BE2C (cell line): ENCODE results near the gene NAA10.

Experiments used
- DNase-seq: peaks from one replicate; pipeline ENCODE4 v3.0.0-alpha.2; 2020
- H3K27me3 ChIP-seq: fragments of 250-450 bp; sonication (Bioruptor Pico); 2 replicates; pipeline ENCODE4 v1.5.1; 2020; ENCODE audit warnings: mild to moderate bottlenecking
- H3K36me3 ChIP-seq: fragments of 250-450 bp; sonication (Bioruptor Pico); 2 replicates; pipeline ENCODE4 v1.5.1; 2020; ENCODE audit warnings: mild to moderate bottlenecking
- H3K4me1 ChIP-seq: fragments of 250-450 bp; sonication (Bioruptor Pico); 2 replicates; pipeline ENCODE4 v1.5.1; 2020
- H3K4me3 ChIP-seq: 2 replicates; pipeline ENCODE4 v1.5.1; 2011; ENCODE audit warnings: low read depth, low read length
- H3K9me3 ChIP-seq: fragments of 250-450 bp; sonication (Bioruptor Pico); 2 replicates; pipeline ENCODE4 v1.5.1; 2020
- CTCF ChIP-seq: IDR thresholded peaks from 2 replicates; pipeline ENCODE4 v1.5.1; 2012; ENCODE audit warnings: mild to moderate bottlenecking, low read depth, low read length

The NAA10 gene

GRCh38 chrX:153974003-153974725, 39.3 kb upstream of the NAA10 start:
- H3K4me3 ChIP-seq = no peak overlapping the region; the same call in 1 of the 2 replicates
- TF ChIP-seq CTCF = no peak
- no peak for DNase-seq
- H3K36me3 ChIP-seq = peaks cover 9% of the 10 kb centered on the region
- H3K4me1 ChIP-seq = peaks cover 7% of the 10 kb centered on the region
- no peaks in the 10 kb centered on the region for H3K9me3 ChIP-seq
- H3K27me3 ChIP-seq = no peaks in the 10 kb centered on the region

- DNase-seq = peak; percentile 54
- no peak for TF ChIP-seq CTCF
- Histone ChIP-seq H3K4me3 (peak overlapping the region; percentile 56), H3K4me1 (peaks cover 7% of the 10 kb centered on the region), H3K36me3 (peaks cover 14% of the 10 kb centered on the region), H3K27me3 (no peaks in the 10 kb centered on the region), H3K9me3 (no peaks in the 10 kb centered on the region)
Observed at GRCh38 chrX:153973127-153974002, 38.5 kb upstream of the NAA10 start.

GRCh38 chrX:153972368-153973126, 37.7 kb upstream of the NAA10 start, which contains the start of gene TMEM187:
TSS of gene TMEM187 (plus strand) at chrX:153972754. CDS start at chrX:153982063, 9,309 bp downstream.
- H3K4me3 ChIP-seq = peak within 1 kb of the TSS; percentile 93
- H3K27me3 ChIP-seq = no peaks in the 10 kb centered on the region
- peaks cover 23% of the 10 kb centered on the region for H3K36me3 ChIP-seq
- DNase-seq = peak; percentile 92
- H3K4me1 ChIP-seq = peaks cover 7% of the 10 kb centered on the region
- TF ChIP-seq CTCF = no peak
- no peaks in the 10 kb centered on the region for H3K9me3 ChIP-seq

- no peaks in the 10 kb centered on the region for H3K27me3 ChIP-seq
- TF ChIP-seq CTCF = no peak
- peak within 1 kb of the TSS; percentile 93 for H3K4me3 ChIP-seq
- peak; percentile 91 for DNase-seq
- H3K36me3 ChIP-seq = peaks cover 29% of the 10 kb centered on the region
- H3K4me1 ChIP-seq = peaks cover 7% of the 10 kb centered on the region
- no peaks in the 10 kb centered on the region for H3K9me3 ChIP-seq
Observed at GRCh38 chrX:153971450-153972367, 36.9 kb upstream of the NAA10 start, which contains the start of gene HCFC1. TSS of gene HCFC1 (minus strand) at chrX:153971818. CDS start at chrX:153970840, 978 bp downstream.

GRCh38 chrX:153971124-153971449, 36.2 kb upstream of the NAA10 start:
- DNase-seq = peak; percentile 89
- Histone ChIP-seq H3K4me3 (peak overlapping the region; percentile 93), H3K4me1 (peaks cover 10% of the 10 kb centered on the region), H3K27me3 (no peaks in the 10 kb centered on the region), H3K36me3 (peaks cover 30% of the 10 kb centered on the region), H3K9me3 (no peaks in the 10 kb centered on the region)
- TF ChIP-seq CTCF = no peak
